ENCODE results near the gene RRM1.
"Not testable (repeated sequence)": the region's sequence is repeated elsewhere in the genome, so short reads cannot be mapped to it uniquely, and the experiment has no call there.

Gene RRM1

DNA sequence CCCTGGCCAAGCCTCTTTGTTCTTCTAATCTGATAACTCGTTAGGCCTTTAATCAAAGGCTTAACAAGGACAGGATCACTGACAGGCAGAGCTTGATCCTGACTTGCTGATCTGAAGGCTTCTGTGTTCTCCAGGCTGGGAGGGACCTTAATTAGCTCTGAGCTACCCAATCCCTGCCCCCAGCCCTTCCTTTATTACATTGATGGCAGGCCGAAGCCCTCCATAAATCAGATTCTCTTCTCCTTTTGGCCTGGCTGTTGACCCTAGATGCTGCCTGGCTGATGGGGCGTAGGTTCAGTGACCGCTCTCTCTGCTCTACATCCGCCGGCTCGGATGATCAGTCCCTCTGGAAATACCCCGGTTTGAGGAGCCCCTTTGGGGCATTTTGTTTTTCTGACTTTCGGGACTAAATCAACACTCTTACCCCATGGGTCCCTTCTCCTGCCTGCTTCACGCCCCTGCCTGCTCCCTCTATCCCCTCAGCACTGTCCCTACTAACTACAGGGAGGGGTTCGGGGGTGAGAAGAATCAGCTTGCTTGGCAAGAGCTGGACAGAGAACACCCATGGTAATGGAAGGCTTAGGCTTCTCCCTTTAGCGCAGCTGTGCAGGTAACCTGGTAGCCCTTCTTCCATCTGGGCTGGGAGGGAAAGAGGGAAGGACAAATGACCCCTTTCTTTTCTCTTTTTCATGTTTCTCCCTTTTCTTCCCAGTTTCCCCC, 10.0 kb upstream of the RRM1 start:
- peak; percentile 95 for DNase-seq

DNA sequence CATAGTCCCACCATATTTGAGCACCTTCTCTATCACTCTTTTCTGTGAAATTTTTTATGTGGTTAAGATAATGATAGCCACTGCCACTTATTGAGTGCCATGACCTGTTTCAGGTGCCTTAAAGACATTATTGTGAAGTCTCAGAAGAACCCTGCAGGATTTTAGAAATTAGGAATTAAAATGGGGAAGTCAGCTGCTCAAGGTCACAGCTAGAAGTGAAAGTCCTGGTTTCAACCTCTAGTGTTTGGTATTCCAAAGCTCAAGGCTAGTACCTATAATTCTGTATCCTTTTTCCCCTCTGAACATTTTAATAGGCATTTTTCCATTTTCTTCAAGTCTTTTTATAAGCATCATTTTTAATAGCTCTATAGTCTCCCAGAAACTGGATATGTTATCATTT, 9.0 kb upstream of the RRM1 start:
- DNase-seq, result no peak

DNA sequence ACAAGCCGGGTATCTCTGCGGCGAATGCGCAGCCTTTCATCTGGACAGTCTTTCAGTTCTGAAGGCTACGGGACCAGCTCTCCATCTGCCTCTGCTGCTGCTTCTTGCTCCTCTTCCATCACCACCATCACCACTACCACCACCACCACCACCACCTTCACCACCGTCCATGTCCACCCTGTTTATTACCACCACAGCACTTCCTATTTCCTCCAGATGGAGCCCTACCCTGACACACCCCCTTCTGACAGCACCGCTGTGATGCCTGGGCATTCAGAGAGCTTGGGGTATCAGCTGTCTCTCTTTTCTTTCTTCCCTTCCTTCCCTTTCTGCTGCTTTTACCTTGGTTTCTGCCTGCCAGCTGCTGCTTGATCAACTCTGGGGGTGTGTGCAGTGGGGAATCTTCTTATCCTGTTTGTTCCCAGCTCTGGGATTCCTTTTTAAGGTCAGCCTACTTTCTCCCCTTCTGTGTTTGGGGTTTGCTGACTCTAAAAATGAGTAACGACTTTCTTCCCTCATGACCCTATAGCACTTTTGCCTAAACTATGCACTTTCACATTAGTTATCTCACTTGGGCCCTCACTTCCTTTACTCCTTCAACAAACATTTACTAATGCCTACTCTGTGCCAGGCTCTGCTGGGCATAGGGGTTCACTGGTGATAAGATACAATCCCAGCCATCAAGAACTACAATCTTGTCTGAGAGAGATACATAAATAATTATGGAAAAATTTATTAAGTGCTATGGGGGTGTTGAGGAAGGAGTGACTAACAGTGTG, 7.8 kb upstream of the RRM1 start:
- no peak for DNase-seq

DNA sequence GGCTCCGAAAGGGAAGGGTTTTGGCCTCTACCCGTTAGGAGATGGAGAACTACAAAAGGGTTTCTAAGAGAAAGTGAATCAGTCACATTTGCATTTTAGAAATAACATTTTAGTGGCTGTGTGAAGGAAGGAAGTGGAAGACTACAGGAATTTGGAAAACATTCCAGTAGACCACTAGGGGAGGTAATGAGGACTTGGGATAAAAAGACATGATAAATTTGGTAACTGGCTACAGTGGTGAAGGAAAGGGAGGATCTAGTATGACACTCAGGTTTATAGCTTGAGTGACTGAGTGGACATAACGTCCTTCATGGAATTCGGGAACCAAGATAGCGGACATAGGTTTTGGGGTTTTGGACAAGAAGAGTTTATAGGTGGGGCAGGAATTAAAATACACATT, 7.0 kb upstream of the RRM1 start:
- no peak for DNase-seq

DNA sequence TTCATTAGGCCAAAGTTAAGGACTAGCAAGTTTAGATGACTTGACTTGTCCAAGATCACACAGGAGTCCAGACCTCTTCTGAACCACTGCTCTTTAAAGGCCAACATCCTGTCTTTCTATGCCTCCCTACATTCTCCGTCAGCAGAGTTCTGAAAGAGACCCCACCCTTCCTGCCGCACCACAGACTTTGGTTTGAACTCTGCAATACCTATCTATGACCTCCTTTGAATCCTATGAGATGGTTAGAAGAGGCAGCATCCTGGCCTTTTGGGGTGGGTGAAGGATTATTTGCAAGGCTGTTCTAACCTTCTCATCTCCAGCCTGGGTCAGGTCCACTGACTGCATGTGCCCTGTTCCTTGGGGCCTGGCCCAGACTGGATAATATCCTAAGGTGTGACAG, 4.3 kb upstream of the RRM1 start:
- DNase-seq, result no peak

DNA sequence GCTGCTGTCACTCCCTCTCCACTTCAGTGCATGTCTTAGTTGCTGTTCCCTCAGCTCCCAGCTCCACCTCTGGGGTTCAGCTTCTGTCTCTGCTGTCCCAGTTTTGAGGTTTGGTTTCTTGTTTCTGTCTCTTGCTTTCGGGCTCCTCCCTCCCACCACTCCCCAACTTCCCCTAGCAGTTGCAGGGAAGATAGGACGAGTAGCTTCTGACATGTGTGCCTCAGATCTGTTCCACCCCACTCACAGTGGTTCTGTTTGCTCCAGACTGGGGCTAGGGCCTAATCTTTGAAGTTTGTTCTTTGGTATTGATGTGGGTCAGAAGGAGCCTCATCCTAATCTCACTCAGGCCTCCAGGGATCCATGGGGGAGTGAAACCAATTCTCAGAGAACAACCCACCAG, 2.6 kb upstream of the RRM1 start:
- DNase-seq, result no peak

DNA sequence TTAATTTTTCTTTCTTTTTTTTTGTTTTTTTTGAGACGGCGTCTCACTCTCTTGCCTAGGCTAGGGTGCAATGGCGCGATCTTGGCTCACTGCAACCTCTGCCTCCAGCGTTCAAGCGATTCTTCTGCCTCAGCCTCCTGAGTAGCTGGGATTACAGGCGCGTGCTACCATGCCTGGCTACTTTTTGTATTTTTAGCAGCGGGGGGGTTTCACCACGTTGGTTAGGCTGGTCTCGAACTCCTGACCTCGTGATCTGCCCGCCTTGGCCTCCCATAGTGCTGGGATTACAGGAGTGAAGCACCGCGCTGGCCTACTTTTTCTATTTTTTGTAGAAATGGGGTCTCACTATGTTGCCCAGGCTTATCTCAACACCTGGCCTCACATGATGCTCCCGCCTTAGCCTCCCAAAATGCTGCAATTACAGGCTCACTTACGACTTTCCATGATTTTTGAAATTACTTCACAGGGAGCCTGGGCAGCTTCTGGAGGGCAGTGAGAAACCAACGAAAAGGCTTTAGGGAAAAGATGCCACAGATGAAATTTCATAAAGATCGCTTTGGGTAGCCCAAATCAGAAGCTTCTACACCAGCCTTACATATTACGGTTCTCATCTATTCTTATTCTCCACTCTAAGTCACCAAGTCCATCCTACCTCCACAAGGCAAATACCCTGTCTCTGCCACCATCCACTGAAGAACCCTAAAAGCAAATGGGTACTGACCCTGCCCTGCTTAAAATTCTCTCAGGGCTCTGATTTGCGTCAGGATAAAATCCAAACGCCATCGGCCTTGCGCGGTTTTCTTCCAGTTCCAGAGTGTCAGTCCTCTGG, 866 bp upstream of the RRM1 start:
- DNase-seq, result no peak

DNA sequence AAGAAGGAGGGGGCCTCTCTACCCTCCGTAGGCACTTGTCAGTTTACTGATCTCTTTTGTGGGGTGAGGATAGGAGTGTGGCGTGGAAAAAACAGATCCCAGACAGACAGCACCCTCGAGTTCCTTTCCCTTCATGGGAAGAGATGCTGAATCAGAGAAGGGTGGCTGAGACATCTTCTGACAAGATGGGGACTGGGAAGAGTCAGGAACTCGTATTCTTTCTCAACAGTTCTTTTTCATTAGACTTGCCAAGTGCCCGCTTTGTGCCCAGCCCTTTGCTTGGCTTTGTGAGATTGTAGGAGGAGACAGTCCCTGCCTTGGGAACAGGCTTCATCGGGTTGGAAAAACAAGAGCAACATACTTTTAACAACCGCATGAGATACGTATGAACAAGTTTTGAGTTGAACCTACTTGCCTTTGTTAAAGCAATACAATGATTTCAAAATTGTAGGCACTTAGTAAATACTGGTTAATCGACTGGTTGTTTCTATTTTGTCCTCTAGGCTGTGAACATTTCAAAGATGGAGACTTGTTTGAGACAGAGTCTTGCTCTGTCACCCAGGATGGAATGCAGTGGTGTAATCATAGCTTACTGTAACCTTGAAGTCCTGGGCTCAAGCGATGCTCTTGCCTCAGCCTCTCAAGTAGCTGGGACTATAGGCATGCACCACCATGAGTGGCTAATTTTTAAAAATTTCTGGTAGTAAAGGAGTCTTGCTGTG, 1.1 kb downstream of the RRM1 start:
- DNase-seq, result no peak

DNA sequence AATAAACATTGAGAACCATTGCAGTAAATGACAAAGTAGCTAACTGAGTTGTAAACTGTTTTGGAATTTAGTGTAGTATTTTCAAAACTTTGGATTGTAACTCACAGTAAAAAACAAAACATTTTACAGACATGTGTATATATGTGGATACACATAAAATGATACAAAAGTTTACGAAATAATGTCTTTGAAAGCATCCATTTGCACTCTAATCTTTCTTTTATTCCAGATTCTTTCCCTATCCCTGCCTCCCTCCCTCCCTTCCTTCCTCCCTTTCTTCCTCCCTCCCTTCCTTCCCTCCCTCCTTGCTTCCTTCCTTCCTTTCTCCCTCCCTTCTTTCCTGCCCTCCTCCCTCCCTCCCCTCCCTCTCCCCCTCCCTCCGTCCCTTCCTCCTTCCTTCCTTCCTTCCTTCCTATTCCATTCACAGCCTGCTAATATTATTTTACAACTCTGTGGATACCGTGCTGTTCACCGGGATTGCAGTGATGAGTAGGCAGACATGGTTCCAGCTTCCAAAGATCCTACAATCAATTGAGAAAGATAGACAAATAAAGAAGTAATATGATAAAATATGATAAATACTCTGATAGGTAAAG, 3.5 kb downstream of the RRM1 start:
- DNase-seq, result no peak

DNA sequence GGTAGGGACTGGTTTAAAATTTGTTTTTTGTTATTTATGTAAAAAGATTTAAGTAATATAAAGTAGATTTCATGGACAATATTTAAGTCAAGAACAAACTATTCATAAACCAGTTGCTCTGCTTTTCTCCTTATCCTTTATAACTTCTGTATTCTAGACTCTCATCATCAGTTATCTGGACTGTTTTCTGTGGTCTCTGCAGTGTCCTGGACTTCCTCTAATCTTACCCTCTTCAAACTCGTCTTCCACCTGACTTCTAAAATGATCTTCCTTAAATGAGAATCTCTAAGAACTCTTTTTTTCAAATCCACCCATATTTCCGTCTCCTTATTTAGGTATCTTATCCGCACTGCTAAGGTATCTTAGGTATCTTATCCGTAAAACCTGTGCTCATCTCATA, 8.1 kb downstream of the RRM1 start:
- no peak for DNase-seq

DNA sequence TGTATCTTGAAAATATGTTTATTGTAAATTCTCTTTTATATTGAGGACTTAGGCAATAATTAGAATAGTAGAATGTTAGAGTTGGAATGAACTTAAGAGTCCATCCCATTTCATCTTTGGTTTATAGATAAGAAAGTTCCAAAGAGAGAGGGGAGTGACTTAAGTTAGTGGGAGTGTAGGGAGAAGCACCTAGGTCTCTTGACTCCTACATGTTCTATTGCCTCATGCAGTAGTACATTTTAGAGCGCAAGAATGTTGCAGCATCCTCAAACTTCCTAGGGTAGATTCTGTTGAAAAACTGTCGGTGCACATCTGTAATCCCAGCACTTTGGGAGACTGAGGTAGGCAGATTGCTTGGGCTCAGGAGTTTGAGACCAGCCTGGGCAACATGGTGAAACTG, 8.7 kb downstream of the RRM1 start:
- no peak for DNase-seq

DNA sequence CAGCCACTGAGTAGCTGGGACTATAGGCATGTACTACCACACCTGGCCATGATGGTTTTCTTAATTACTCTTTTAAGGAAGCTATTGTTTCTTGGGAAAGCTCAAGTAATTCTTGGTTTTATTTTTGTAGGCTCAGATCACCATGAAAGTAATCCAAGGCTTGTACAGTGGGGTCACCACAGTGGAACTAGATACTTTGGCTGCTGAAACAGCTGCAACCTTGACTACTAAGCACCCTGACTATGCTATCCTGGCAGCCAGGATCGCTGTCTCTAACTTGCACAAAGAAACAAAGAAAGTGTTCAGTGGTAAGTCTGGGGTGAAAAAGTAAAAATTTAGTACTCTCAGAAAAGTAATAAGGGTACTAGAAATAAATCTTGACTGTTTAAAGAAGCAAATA, 11.3 kb downstream of the RRM1 start:
- no peak for DNase-seq

DNA sequence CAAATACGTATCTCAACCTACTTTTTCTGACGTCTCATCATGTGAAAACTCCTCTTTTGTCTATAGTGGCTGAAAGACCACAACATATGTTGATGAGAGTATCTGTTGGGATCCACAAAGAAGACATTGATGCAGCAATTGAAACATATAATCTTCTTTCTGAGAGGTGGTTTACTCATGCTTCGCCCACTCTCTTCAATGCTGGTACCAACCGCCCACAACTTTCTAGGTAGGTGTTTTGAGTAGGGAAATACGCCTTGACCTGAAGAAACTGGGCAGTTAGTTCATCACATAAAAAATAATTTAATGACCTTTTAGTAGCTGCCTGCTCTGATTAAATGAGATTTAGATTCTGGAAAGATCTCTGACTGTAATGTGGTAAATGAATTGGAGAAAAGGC, 17.2 kb downstream of the RRM1 start:
- no peak for DNase-seq

DNA sequence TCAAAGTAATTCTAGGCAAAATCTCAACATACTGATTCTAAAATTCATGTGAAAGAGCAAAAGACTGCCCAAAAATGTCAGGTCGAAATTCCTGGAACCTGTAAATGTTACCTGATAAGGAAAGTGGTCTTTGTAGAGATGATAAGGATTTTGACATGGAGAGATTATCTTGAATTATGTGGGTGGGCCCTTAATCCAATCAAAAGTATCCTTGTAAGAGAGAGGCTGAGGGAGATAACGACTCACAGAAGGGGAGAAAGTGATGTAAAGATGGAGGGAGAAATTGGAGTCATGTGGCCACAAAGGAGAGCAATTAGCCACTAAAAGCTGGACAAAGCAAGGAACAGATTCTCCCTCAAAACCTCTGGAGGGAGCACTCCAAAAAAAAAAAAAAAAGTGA, 20.5 kb downstream of the RRM1 start:
- DNase-seq, result peak; percentile 52

DNA sequence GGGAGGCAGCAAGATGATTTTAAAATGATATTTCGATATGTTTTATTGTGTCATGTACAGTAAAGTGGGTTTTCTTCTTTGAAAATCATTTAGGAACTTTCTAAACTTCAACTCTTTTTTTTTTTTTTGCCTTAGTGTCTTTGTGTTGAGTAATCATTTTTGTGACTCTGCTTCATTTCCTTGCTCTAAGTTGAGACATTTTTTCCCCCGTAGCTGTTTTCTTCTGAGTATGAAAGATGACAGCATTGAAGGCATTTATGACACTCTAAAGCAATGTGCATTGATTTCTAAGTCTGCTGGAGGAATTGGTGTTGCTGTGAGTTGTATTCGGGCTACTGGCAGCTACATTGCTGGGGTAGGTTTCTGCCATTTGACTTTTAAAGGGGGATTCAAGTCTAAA, 23.5 kb downstream of the RRM1 start:
- no peak for DNase-seq

DNA sequence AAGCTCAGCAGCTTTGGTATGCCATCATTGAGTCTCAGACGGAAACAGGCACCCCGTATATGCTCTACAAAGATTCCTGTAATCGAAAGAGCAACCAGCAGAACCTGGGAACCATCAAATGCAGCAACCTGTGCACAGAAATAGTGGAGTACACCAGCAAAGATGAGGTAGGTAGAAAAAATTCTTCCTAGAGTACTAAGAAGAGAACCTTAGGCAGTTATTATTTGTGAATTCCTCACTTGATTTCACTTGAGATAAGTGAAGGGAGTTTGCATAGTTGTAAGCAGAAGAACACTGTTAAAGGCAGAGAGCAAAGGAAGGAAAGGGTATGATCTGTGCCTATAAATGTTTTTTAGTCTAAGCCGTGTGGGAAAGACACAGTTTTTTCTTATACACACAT, 28.6 kb downstream of the RRM1 start:
- no peak for DNase-seq

DNA sequence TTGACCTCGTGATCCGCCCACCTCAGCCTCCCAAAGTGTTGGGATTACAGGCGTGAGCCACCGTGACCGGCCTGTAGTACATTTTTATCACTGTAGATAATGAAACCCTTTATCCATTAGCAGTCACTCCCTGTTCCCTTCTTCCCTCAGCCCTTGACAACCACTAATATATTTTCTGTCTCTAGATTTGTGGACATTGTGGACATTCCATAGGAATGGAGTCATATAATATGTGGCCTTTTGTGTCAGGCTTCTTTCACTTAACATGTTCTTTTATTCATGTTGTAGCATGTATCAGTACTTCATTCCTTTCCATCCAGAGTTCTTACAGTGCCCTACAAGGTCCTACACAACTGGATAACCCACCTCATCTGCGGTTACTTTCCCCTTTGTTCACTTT, 30.5 kb downstream of the RRM1 start:
- DNase-seq, result no peak

DNA sequence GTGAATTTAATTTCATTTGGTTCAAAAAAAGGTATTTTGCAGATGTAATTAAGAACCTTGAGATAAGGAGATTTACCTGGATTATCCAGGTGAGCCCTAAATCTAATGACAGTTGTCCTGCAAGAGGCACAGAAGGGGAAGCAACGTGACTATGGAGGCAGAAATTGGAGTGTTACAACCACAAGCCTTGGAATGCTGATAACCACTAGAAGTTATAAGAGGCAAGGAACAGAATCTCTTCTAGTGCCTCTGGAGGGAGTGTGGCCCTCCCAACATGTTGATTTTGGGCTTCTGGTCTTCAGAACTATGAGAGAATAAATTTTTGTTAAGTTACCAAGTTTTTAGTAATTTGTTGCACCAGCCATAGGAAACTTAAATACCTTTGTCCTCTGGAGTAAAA, 32.8 kb downstream of the RRM1 start:
- no peak for DNase-seq

DNA sequence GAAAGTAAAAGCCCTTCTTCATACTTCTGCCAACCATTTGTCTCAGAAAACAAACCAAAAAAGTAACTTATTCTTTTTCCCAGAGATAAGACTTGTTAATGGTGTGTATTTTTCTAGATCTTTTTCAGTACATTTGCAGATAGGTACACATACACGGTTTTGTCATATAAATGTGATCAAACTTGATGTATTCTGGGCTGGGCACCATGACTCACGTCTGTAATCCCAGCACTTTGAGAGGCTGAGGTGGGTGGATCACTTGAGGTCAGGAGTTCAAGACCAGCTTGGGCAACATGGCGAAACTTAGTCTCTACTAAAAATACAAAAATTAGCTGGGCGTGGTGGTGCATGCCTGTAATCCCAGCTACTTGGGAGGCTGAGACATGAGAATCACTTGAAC, 35.6 kb downstream of the RRM1 start:
- not testable (repeated sequence) for DNase-seq

DNA sequence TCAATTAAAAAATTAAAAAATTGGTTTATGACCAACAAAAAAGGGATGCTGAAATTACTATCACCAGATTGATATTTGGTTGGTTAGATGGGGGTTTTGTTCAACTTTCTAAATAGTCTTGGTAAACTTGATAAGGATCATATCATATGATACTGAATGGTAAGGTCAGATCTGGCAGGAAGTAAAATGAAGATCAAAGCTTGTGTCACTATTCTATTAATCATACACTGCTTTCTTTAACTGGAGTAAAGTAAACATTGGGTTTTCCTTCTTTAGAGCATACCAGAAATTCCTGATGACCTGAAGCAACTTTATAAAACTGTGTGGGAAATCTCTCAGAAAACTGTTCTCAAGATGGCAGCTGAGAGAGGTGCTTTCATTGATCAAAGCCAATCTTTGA, 40.2 kb downstream of the RRM1 start:
- no peak for DNase-seq

DNA sequence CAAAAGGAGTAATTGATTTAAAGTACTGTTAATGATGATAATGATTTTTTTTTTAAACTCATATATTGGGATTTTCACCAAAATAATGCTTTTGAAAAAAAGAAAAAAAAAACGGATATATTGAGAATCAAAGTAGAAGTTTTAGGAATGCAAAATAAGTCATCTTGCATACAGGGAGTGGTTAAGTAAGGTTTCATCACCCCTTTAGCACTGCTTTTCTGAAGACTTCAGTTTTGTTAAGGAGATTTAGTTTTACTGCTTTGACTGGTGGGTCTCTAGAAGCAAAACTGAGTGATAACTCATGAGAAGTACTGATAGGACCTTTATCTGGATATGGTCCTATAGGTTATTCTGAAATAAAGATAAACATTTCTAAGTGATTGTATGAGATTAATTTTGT, 43.9 kb downstream of the RRM1 start:
- DNase-seq, result no peak

DNA sequence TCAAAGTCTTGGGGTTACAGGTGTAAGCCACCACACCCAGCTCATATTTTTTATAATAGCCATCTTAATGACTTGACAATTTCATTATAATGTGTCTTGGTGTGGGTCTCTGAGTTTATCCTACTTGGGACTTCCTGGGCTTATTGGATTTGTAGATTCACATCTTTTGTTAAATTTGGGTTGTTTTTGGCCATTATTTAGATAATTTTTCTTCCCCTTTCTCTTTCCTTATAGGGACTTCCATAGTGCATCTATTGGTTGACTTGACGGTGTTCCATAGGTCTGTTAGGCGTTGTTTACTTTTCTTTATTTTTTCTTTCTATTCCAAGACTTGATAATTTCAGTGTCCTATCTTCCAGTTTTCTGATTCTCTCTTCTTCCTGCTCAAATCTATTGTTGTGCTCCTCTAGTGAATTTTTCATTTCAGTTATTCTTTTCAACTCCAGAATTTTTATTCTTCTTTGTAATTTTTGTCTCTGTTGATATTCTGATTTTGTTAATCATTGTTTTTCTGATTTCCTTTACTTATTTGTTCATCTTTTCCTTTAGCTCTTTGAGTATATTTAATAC, 45.6 kb downstream of the RRM1 start:
- no peak for DNase-seq

Measured in NCI-H82 (cell line).